HepG2 (cell line): ENCODE data around the gene IFT57. TPM values are rescaled to one million over a fixed set of nuclear protein-coding genes. Genes with fewer than 3 reads are reported as not detected.

Experiments
- ATAC-seq: fragments of 200-7000 bp; cut with Tn5 transposase; 3 replicates; pipeline ENCODE4 v1.9.1; 2020; ENCODE audit warnings: mild to moderate bottlenecking, moderate library complexity
- BruUV-seq: library from RNA; stranded (reverse); fragments of 400-500 nt; replicated peaks from 2 replicates; lab custom pipeline; 2021; lab: Mats Ljungman, UMichigan
- CTCF ChIA-PET: fragments of 300-600 bp; formaldehyde crosslinking; extraction: SDS; loops from one replicate; lab custom pipeline; 2021; ENCODE audit warnings: low total read pairs, inconsistent platforms, low intra/inter-chr PET ratio; lab: Yijun Ruan, JAX
- POLR2A ChIA-PET: fragments of 350-600 bp; sonication (Branson Sonifier 250); formaldehyde crosslinking; loops from one replicate; lab custom pipeline; 2020; ENCODE audit warnings: antibody characterized with exemption, inconsistent platforms; lab: Yijun Ruan, JAX
- DNase-seq: peaks from one replicate; pipeline ENCODE4 v3.0.0-alpha.2; 2015; ENCODE audit warnings: low spot score
- FAIRE-seq: peaks from 3 replicates; lab custom pipeline; 2011; peaks lifted over from hg19 to GRCh38; lab: Jason Lieb, UNC
- H2AFZ ChIP-seq: one replicate; pipeline ENCODE4 v1.6.1; 2011; ENCODE audit warnings: low read length, inconsistent platforms
- H3K27ac ChIP-seq: fragments of 300-600 bp; 3 replicates; pipeline ENCODE4 v1.8.0; 2011; ENCODE audit warnings: mixed run types, mild to moderate bottlenecking, mixed read lengths, low read length, inconsistent platforms; ENCODE audit not compliant: insufficient read depth; ENCODE audit errors: extremely low read length
- H3K27me3 ChIP-seq, 2 experiments: fragments of 200-600 bp in 1 of 2; 2 replicates in 1 of 2; 3 replicates in 1 of 2; pipeline versions ENCODE4 v1.6.0 to v1.8.0; 2011; ENCODE audit warnings: low read length in 2 of 2, mild to moderate bottlenecking in 2 of 2, moderate library complexity in 2 of 2, inconsistent platforms in 1 of 2; ENCODE audit not compliant: insufficient read depth in 2 of 2, control insufficient read depth in 1 of 2
- H3K36me3 ChIP-seq, 2 experiments: fragments of 200-600 bp in 1 of 2; replicated peaks in 1 of 2; 2 replicates in 1 of 2; 3 replicates in 1 of 2; pipeline versions ENCODE4 v1.5.1 to v1.8.0; 2011; ENCODE audit warnings: low read length in 2 of 2, inconsistent platforms in 1 of 2; ENCODE audit not compliant: insufficient read depth in 2 of 2, control insufficient read depth in 1 of 2
- H3K4me1 ChIP-seq: 2 replicates; pipeline ENCODE4 v1.5.1; 2012; ENCODE audit warnings: low read length, inconsistent platforms; ENCODE audit not compliant: insufficient read depth
- H3K4me2 ChIP-seq: 2 replicates; pipeline ENCODE4 v1.6.0; 2011; ENCODE audit warnings: low read depth, low read length, inconsistent platforms
- H3K4me3 ChIP-seq, 3 experiments: fragments of 200-600 bp in 1 of 3; sonication (generic), shearing (Covaris generic) in 1 of 3; replicated peaks in 1 of 3; 2 replicates each; pipeline ENCODE4 v1.5.1; 2011 to 2016; ENCODE audit warnings: low read length in 3 of 3, inconsistent platforms in 2 of 3, low read depth in 2 of 3, mild to moderate bottlenecking in 2 of 3, control low read depth in 1 of 3, mixed read lengths in 1 of 3; ENCODE audit not compliant: insufficient read depth in 1 of 3
- H3K79me2 ChIP-seq: one replicate; pipeline ENCODE4 v1.6.1; 2011; ENCODE audit warnings: low read length, inconsistent platforms; ENCODE audit not compliant: insufficient read depth
- H3K9ac ChIP-seq: 2 replicates; pipeline ENCODE4 v1.6.0; 2011; ENCODE audit warnings: mild to moderate bottlenecking, low read depth, low read length, inconsistent platforms; ENCODE audit not compliant: insufficient read depth
- H3K9me3 ChIP-seq: 2 replicates; pipeline ENCODE4 v1.5.1; 2012; ENCODE audit warnings: mild to moderate bottlenecking, low read length
- H4K20me1 ChIP-seq: 2 replicates; pipeline ENCODE4 v1.6.0; 2011; ENCODE audit warnings: inconsistent platforms, mild to moderate bottlenecking, low read length, moderate library complexity; ENCODE audit not compliant: insufficient read depth
- HOXA7 ChIP-seq: sonication (generic); formaldehyde crosslinking; IDR thresholded peaks from 2 replicates; pipeline ENCODE4 v1.8.1; 2022; ENCODE audit warnings: mild to moderate bottlenecking, missing genetic modification reagents, moderate library complexity
- MLLT10 ChIP-seq: sonication (generic); formaldehyde crosslinking; IDR thresholded peaks from 2 replicates; pipeline ENCODE4 v1.4.0; 2020; ENCODE audit warnings: missing genetic modification reagents
- NFIC ChIP-seq: IDR thresholded peaks from 2 replicates; pipeline ENCODE4 v1.6.1; 2012; ENCODE audit warnings: mild to moderate bottlenecking, low read length, inconsistent platforms
- PRDM10 ChIP-seq: sonication (generic); formaldehyde crosslinking; IDR thresholded peaks from 2 replicates; pipeline ENCODE4 v1.4.0; 2020; ENCODE audit warnings: low read depth, missing genetic modification reagents
- SMYD3 ChIP-seq: sonication (generic); formaldehyde crosslinking; IDR thresholded peaks from 2 replicates; pipeline ENCODE4 v1.8.1; 2023; ENCODE audit warnings: mild to moderate bottlenecking, missing genetic modification reagents
- ZBTB46 ChIP-seq: sonication (generic); formaldehyde crosslinking; IDR thresholded peaks from 2 replicates; pipeline ENCODE4 v1.4.0; 2020; ENCODE audit warnings: mild to moderate bottlenecking, missing genetic modification reagents, borderline replicate concordance
- ZNF616 ChIP-seq: sonication (generic); formaldehyde crosslinking; IDR thresholded peaks from 2 replicates; pipeline ENCODE4 v1.5.0; 2020; ENCODE audit warnings: low read depth, mild to moderate bottlenecking, missing genetic modification reagents
- ZNF670 ChIP-seq: sonication (generic); formaldehyde crosslinking; IDR thresholded peaks from 2 replicates; pipeline ENCODE4 v1.8.0; 2022; ENCODE audit warnings: mild to moderate bottlenecking, missing genetic modification reagents, borderline replicate concordance
- ZNF770 ChIP-seq: sonication (generic); formaldehyde crosslinking; IDR thresholded peaks from 2 replicates; pipeline ENCODE4 v1.5.0; 2020; ENCODE audit warnings: mild to moderate bottlenecking, missing genetic modification reagents
- WGBS: methylation state at CpG from one replicate; pipeline ENCODE4 v1.1.6; 2017; ENCODE audit warnings: low lambda C conversion rate; 5-methylcytosine and 5-hydroxymethylcytosine counted together
- in situ Hi-C: cut with HindIII; loops from 2 replicates; pipeline ENCODE4 v1.10.0; 2017; ENCODE audit warnings: low pct_unique_long_range_greater_than_20kb; ENCODE audit not compliant: extremely low pct_ligation_motif_present
- intact Hi-C: fragments of 100-400 bp; cut with micrococcal nuclease; formaldehyde crosslinking; loops from one replicate; pipeline ENCODE4 v1.10.0; 2022; ENCODE audit not compliant: unreplicated experiment
- polyA plus RNA-seq, 8 experiments: library from polyadenylated mRNA; depleted of rRNA in 3 of 8; stranded (reverse) in 7 of 8; unstranded in 1 of 8; fragments of >200 nt; fragmentation: Illumina TruSeq in 4 of 8; extraction: Trizol in 4 of 8; gene quantifications; 2 replicates each; pipeline versions ENCODE4 v1.2.1 to v1.2.3, GENCODE V29; 2011 to 2016; ENCODE audit warnings: low read depth in 4 of 8, missing spikeins in 1 of 8, mixed read lengths in 1 of 8; ENCODE audit not compliant: insufficient read depth in 1 of 8
- total RNA-seq, 5 experiments: library from RNA; depleted of rRNA; stranded (reverse); fragments of >200 nt; fragmentation: Illumina TruSeq; extraction: Trizol; gene quantifications; 2 replicates each; pipeline ENCODE4 v1.2.3, GENCODE V29; 2016; ENCODE audit warnings: low read depth in 1 of 5

IFT57 gene
- total and polyA plus RNA-seq, 2 of the 13 experiments (the other 11 are each of a cell fraction or from before 2014, with no cell fraction given): 5.5 to 14.5 TPM

GRCh38 chr3:108251265-108251664 is 29.0 kb upstream of the IFT57 start:
- ATAC-seq (no peak), FAIRE-seq (no peak), DNase-seq (peak; percentile 2)
- Histone ChIP-seq H3K27me3 (no peaks in the 10 kb centered on the region), H3K4me2 (no peak overlapping the region), H3K36me3 (no peaks in the 10 kb centered on the region), H2AFZ (no peak overlapping the region), H3K27ac (no peak overlapping the region), H3K4me1 (no peaks in the 10 kb centered on the region), H3K9me3 (no peaks in the 10 kb centered on the region), H3K79me2 (no peaks in the 10 kb centered on the region), H3K4me3 (no peak overlapping the region), H3K9ac (no peak overlapping the region), H4K20me1 (no peaks in the 10 kb centered on the region)
- BruUV-seq: no TSS peak
- CTCF ChIA-PET: no interaction called here
- 8% methylated on average over 4 of the region's 4 CpGs for WGBS
- in situ Hi-C loops (no loop called here), intact Hi-C loops (no loop called here)
- POLR2A ChIA-PET: no interaction called here
- TF ChIP-seq HOXA7 (CRISPR knock-in tag) (no peak), ZBTB46 (CRISPR knock-in tag) (no peak), PRDM10 (no peak), NFIC (no peak), SMYD3 (CRISPR knock-in tag) (no peak), MLLT10 (CRISPR knock-in tag) (no peak), ZNF770 (CRISPR knock-in tag) (no peak), ZNF670 (CRISPR knock-in tag) (no peak), ZNF616 (CRISPR knock-in tag) (no peak)
